LoVo (cell line): Measurements from ENCODE around the gene ACP6.
A peak's percentile ranks its signal among the peaks of the same experiment; 100 is the strongest.

ENCODE experiments used
- DNase-seq: peaks from one replicate; pipeline ENCODE4 v3.0.0-alpha.2; 2016; ENCODE audit warnings: low spot score

The ACP6 gene

GRCh38 chr1:147651466-147651865 lies 18.9 kb downstream of the ACP6 start:
- DNase-seq, result no peak

- DNase-seq, result no peak
These were observed 21.4 kb downstream of the ACP6 start for GRCh38 chr1:147648933-147649332.

- no peak for DNase-seq
These were observed 22.3 kb downstream of the ACP6 start for GRCh38 chr1:147647796-147648633.

GRCh38 chr1:147643974-147644373 lies 26.4 kb downstream of the ACP6 start:
- no peak for DNase-seq

GRCh38 chr1:147641695-147642592 lies 28.4 kb downstream of the ACP6 start:
- peak; percentile 39 for DNase-seq

GRCh38 chr1:147641291-147641690 lies 29.0 kb downstream of the ACP6 start:
- DNase-seq, result no peak

- DNase-seq, result peak; percentile 70
These were observed 29.7 kb downstream of the ACP6 start for GRCh38 chr1:147640553-147641165.

- no peak for DNase-seq
These were observed 34.0 kb downstream of the ACP6 start for GRCh38 chr1:147636314-147636713.

GRCh38 chr1:147635342-147635741 lies 35.0 kb downstream of the ACP6 start:
- no peak for DNase-seq

GRCh38 chr1:147634645-147635044 lies 35.7 kb downstream of the ACP6 start:
- DNase-seq, result no peak

GRCh38 chr1:147633759-147634158 lies 36.6 kb downstream of the ACP6 start:
- no peak for DNase-seq

- DNase-seq, result no peak
These were observed 38.5 kb downstream of the ACP6 start for GRCh38 chr1:147631839-147632238.

GRCh38 chr1:147630447-147630846 lies 39.9 kb downstream of the ACP6 start:
- DNase-seq, result no peak

- no peak for DNase-seq
These were observed 40.3 kb downstream of the ACP6 start for GRCh38 chr1:147630022-147630421.

- no peak for DNase-seq
These were observed 41.9 kb downstream of the ACP6 start for GRCh38 chr1:147628441-147628840.

GRCh38 chr1:147627435-147628110 lies 42.8 kb downstream of the ACP6 start:
- peak; percentile 24 for DNase-seq

GRCh38 chr1:147626739-147627138 lies 43.6 kb downstream of the ACP6 start:
- no peak for DNase-seq

GRCh38 chr1:147626291-147626690 lies 44.0 kb downstream of the ACP6 start:
- no peak for DNase-seq

- no peak for DNase-seq
These were observed 44.8 kb downstream of the ACP6 start for GRCh38 chr1:147625362-147625995.

- DNase-seq, result no peak
These were observed 45.8 kb downstream of the ACP6 start for GRCh38 chr1:147624529-147624928.

- no peak for DNase-seq
These were observed 46.3 kb downstream of the ACP6 start for GRCh38 chr1:147624011-147624410.

GRCh38 chr1:147622731-147623130 lies 47.6 kb downstream of the ACP6 start:
- DNase-seq, result no peak
